HG03520 (cell line): ENCODE measurements around the gene TANC1.
"Not testable (repeated sequence)": the region's sequence is repeated elsewhere in the genome, so short reads cannot be mapped to it uniquely, and the experiment has no call there.

Experiments
- ATAC-seq: cut with Tn5 transposase; IDR thresholded peaks from one replicate; pipeline ENCODE4 v1.9.1; 2021; ENCODE audit warnings: mild to moderate bottlenecking, moderate library complexity; ENCODE audit not compliant: unreplicated experiment

TANC1 gene

GRCh38 chr2:159022019-159022418, 53.6 kb downstream of the TANC1 start:
- ATAC-seq: no peak

GRCh38 chr2:159026170-159026569, 57.7 kb downstream of the TANC1 start:
- ATAC-seq: no peak

GRCh38 chr2:159028776-159029175, 60.3 kb downstream of the TANC1 start:
- no peak for ATAC-seq

- ATAC-seq: no peak
Observed at GRCh38 chr2:159029936-159030335, 61.5 kb downstream of the TANC1 start.

GRCh38 chr2:159030674-159031380, 62.4 kb downstream of the TANC1 start:
- no peak for ATAC-seq

GRCh38 chr2:159032146-159032545, 63.7 kb downstream of the TANC1 start:
- ATAC-seq: no peak

- ATAC-seq: no peak
Observed at GRCh38 chr2:159032580-159032979, 64.1 kb downstream of the TANC1 start.

- ATAC-seq: no peak
Observed at GRCh38 chr2:159034713-159035112, 66.3 kb downstream of the TANC1 start.

GRCh38 chr2:159035790-159036411, 67.5 kb downstream of the TANC1 start:
- no peak for ATAC-seq

- not testable (repeated sequence) for ATAC-seq
Observed at GRCh38 chr2:159036461-159036860, 68.0 kb downstream of the TANC1 start.

GRCh38 chr2:159041328-159041727, 72.9 kb downstream of the TANC1 start:
- ATAC-seq: not testable (repeated sequence)

GRCh38 chr2:159042115-159042850, 73.8 kb downstream of the TANC1 start:
- no peak for ATAC-seq

- ATAC-seq: no peak
Observed at GRCh38 chr2:159043710-159044109, 75.3 kb downstream of the TANC1 start.

GRCh38 chr2:159044804-159045286, 76.4 kb downstream of the TANC1 start:
- no peak for ATAC-seq

GRCh38 chr2:159045545-159046454, 77.4 kb downstream of the TANC1 start:
- no peak for ATAC-seq

GRCh38 chr2:159046966-159047365, 78.5 kb downstream of the TANC1 start:
- ATAC-seq: no peak

GRCh38 chr2:159050426-159050825, 82.0 kb downstream of the TANC1 start:
- no peak for ATAC-seq

- ATAC-seq: no peak
Observed at GRCh38 chr2:159051133-159051532, 82.7 kb downstream of the TANC1 start.

- ATAC-seq: no peak
Observed at GRCh38 chr2:159051661-159052060, 83.2 kb downstream of the TANC1 start.

- no peak for ATAC-seq
Observed at GRCh38 chr2:159052157-159052601, 83.7 kb downstream of the TANC1 start.
